IPS-18c (cell line): ENCODE measurements around the gene SULT1C3.

Experiments used
- H3K4me3 ChIP-seq: 2 replicates; pipeline ENCODE4 v1.7.0; 2013; ENCODE audit warnings: low read depth, mild to moderate bottlenecking, low read length, moderate library complexity; ENCODE audit not compliant: insufficient read depth
- H3K9me3 ChIP-seq: one replicate; pipeline ENCODE4 v1.6.1; 2013; ENCODE audit warnings: mild to moderate bottlenecking, low read length, moderate library complexity; ENCODE audit not compliant: control insufficient read depth, insufficient read depth

The SULT1C3 gene

DNA sequence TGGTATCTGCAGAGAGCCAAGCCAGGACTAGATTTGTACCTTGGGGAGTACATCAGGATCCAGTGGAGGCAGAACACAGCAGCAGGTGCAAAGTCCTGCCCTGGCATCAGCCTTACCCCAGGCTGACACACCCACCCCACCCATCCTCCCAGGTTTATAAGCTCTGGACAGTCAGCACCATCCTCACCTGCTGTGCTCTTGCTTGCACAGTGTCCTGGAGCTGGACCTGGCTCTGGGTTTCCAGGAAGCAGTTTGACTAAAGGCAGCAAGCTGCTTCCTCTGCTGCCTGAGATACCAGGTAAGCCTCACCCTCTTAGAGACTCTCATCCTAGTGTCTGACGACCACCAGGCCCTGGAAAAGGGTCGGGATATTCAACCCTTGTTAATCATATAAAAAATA is at the start of gene SULT1C3:
SULT1C3 (plus strand) TSS at position 183 of the 400 bp plus-strand sequence. CDS start 7,227 bp downstream, outside the sequence.
- Histone ChIP-seq H3K9me3 (no peaks in the 10 kb centered on the region), H3K4me3 (no peak within 1 kb of the TSS)

GRCh38 chr2:108193251-108193650 is 46.5 kb upstream of the SULT1C3 start:
- no peak overlapping the region for H3K4me3 ChIP-seq
- no peaks in the 10 kb centered on the region for H3K9me3 ChIP-seq

DNA sequence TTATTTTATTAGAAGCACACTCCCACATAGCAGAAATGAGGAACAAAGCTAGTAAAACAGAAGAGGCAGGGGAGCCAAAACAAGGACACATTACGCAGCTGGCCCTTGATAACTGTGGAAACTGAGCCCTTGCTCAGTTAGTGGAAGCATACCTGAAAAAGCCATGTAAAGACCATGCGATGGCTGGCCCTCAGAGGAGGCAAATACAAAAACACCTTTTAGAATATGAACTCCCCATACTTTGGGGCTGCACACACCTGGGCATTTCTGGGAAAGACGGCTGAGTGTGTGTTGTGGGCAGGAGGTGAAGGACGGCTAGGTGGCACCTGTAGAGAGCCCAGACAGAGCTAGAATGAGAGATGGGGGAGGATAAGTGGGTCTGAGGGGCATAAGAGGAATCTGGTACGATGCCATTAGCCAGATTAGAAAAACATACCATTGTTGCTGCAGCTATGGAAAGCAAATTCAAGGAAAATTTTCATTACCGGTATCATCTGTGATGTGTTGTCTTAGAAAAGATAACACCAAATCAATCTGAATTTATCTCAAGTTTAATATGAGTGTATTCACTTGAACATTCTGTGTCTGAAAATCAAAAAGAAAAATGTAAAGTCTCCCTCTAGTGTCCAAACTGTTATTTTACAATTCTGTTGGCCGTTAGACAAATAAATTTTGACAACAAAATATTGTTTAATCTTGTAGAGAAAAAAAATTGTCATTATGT is 45.2 kb upstream of the SULT1C3 start:
- Histone ChIP-seq H3K4me3 (no peak overlapping the region), H3K9me3 (no peaks in the 10 kb centered on the region)

GRCh38 chr2:108195133-108195439 is 44.7 kb upstream of the SULT1C3 start:
- Histone ChIP-seq H3K4me3 (no peak overlapping the region), H3K9me3 (no peaks in the 10 kb centered on the region)

DNA sequence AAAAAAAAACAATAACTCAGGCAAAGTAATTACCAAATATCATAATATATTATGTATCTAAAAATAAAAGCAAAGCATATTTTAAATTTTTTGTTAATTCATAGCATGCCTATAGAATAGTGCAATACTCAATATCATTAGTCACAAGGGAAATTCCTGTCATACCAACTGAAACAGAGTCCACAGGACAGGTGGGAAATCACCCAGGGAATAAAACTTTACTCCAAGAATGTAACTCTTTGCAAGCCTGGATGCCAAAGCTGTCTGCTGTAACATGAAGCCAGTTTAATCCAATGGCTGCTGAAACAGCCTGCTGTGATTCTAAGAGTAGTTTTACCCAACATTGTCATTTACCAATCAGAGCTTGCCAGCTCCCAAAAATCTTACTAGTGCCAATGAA is 40.0 kb upstream of the SULT1C3 start:
- Histone ChIP-seq H3K4me3 (no peak overlapping the region), H3K9me3 (no peaks in the 10 kb centered on the region)

DNA sequence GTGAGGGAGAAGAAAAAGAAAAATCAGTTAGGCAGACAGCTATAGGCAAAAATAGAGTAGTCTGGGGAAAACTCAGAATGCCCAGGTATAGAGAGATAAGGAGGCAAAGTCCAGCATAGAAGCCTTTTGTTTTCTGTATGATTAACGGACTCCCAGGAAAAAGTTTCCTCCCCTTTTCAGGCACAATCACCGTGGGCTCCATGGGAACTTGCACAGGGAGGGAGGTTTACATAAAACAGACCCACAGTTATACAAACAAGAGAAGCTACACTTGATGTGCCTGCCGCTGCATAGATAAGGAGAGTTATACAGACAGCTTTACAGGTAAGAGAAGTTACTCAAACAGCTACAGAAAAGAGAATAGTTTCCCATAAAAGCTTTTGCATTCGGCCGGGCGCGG is 39.2 kb upstream of the SULT1C3 start:
- no peak overlapping the region for H3K4me3 ChIP-seq
- no peaks in the 10 kb centered on the region for H3K9me3 ChIP-seq

- Histone ChIP-seq H3K4me3 (no peak overlapping the region), H3K9me3 (peaks cover 4% of the 10 kb centered on the region)
These were observed 27.1 kb upstream of the SULT1C3 start for GRCh38 chr2:108212671-108213070.

GRCh38 chr2:108215794-108216211 is 24.0 kb upstream of the SULT1C3 start:
- H3K4me3 ChIP-seq, result no peak overlapping the region
- no peaks in the 10 kb centered on the region for H3K9me3 ChIP-seq

GRCh38 chr2:108217211-108217610 is 22.6 kb upstream of the SULT1C3 start:
- H3K4me3 ChIP-seq, result no peak overlapping the region
- no peaks in the 10 kb centered on the region for H3K9me3 ChIP-seq

GRCh38 chr2:108219688-108220087 is 20.1 kb upstream of the SULT1C3 start:
- Histone ChIP-seq H3K9me3 (peaks cover 2% of the 10 kb centered on the region), H3K4me3 (no peak overlapping the region)

- H3K4me3 ChIP-seq, result no peak overlapping the region
These were observed 19.6 kb upstream of the SULT1C3 start for GRCh38 chr2:108220191-108220590.

DNA sequence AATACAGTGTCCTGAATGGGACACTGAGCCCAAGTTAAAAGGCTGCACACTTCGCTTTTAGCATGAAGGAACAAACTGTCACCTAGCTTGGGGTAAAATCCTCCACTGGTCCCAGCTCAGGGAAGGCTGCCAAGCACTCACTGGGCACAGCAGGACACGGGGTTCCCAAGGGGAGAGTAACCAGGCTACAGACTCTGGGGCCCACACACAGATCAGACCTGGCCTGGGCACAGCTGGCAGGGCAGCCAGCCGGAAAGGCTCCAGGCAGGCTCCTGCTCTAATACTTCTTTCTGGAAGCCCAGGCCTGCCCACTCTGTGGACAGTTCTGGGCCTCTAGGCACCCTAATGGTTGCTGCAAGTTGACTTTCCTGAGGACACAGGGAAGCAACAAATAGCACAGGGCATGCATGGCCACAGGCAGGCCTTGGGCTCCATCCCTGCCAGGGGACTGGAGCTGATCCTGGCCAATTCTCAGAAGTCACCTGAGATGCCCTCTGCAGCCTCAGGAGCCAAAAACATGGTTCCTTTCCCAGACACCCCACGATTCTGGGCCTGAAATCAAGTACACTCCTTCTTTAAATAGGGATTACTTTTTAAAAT is 18.7 kb upstream of the SULT1C3 start:
- Histone ChIP-seq H3K9me3 (peaks cover 2% of the 10 kb centered on the region), H3K4me3 (no peak overlapping the region)

More at GRCh38 chr2:108220191-108220590, 19.6 kb upstream of the SULT1C3 start:
- H3K9me3 ChIP-seq, result peaks cover 2% of the 10 kb centered on the region

DNA sequence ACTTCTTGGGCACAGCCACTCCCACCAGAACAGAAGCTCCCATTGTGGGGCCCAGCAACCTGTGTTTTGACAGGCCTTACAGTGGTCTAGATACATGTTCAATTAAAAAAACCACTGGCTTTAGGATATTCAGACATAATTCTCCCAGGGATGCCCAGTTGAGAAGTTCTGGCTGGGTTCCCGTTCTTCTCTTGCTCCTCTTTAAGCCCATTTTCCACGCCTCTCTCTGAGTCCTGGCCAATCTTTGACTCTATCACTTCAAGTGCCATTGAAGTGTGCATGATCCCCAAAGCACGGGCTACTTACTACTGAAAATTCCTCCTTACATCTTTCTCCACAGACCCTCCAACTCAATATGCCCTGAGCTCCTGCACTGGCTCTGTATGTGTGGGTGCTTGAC is 17.5 kb upstream of the SULT1C3 start:
- Histone ChIP-seq H3K9me3 (peaks cover 2% of the 10 kb centered on the region), H3K4me3 (no peak overlapping the region)

GRCh38 chr2:108223573-108223972 is 16.2 kb upstream of the SULT1C3 start:
- peaks cover 2% of the 10 kb centered on the region for H3K9me3 ChIP-seq

GRCh38 chr2:108224022-108224421 is 15.7 kb upstream of the SULT1C3 start:
- Histone ChIP-seq H3K9me3 (peaks cover 2% of the 10 kb centered on the region), H3K4me3 (no peak overlapping the region)

More at GRCh38 chr2:108223573-108223972, 16.2 kb upstream of the SULT1C3 start:
- H3K4me3 ChIP-seq, result no peak overlapping the region

DNA sequence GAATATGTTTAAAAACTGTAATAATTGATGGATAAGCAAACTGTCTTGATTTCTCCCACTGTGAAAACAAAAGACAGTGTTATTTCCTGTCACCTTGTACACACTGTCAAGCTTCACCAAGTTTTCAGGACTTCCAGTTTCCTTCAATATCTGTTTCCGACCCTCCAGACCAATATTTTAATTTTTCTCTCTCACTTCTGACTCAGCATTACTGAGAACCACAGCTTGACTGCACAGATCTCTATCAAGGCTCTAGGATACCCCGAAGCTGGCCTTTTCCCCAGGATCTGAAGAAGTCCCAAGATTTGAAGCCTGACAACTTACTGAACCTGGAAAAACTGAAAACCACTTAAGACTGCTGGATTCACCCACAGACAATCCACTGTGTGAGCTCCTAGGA is 13.2 kb upstream of the SULT1C3 start:
- Histone ChIP-seq H3K9me3 (peaks cover 2% of the 10 kb centered on the region), H3K4me3 (no peak overlapping the region)

- Histone ChIP-seq H3K4me3 (no peak overlapping the region), H3K9me3 (peaks cover 2% of the 10 kb centered on the region)
These were observed 11.8 kb upstream of the SULT1C3 start for GRCh38 chr2:108228006-108228405.

DNA sequence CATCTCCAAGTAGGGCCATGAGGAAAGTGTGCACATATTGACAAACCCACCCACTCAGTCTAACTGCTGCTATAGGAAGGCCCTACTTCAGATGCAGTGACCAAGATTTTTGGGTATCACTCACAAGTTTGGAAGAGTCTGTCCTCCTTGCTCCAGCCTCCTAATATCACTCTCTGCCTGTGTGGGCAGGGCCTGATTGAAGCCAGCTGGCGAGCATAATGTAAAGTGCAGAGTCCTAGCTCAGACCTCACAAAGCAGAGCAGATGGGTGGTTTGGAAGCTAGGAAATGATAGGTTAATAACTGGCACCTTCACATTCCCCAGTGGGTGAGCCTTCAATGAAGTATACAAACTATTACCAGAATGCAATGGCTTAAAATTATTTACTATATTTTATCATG is 11.2 kb upstream of the SULT1C3 start:
- peaks cover 2% of the 10 kb centered on the region for H3K9me3 ChIP-seq
- no peak overlapping the region for H3K4me3 ChIP-seq

DNA sequence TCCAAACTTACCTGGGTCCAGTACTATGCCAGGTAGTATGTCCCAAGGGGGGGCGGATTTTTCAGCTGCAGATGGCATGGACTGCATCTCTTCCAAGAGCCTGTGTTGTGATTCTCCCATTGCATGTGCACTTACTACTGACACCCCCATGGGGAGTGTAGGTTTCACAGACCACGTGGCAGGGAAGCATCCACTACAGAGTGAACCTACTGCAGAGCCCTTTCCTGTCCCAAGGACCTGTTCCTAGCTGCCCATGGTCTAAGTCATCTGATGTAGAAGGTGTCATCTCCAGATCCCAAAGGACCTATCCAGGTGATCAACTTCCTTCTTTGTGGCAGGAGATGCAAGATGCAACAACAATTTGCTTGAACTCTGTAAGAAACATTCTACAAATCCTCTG is 9.9 kb upstream of the SULT1C3 start:
- H3K9me3 ChIP-seq, result no peaks in the 10 kb centered on the region
- H3K4me3 ChIP-seq, result no peak overlapping the region
